ENCODE measurements around the gene MKRN1. TPM values are rescaled to one million over a fixed set of nuclear protein-coding genes. Genes with fewer than 3 reads are reported as not detected.

The MKRN1 gene
- total and polyA plus RNA-seq, 4 donors = 18.7 to 103 (median 29.2) TPM

- no peaks in the 10 kb centered on the region for H3K4me1 ChIP-seq (ENCODE audit: control insufficient read depth in 4 of 4, insufficient read depth in 4 of 4, low read length in 3 of 4)
- no peaks in the 10 kb centered on the region for H3K9me3 ChIP-seq (ENCODE audit: control insufficient read depth in 4 of 4, low read length in 3 of 4)
- 93% methylated on average over 11 of the region's 11 CpGs for WGBS
- TF ChIP-seq YY1 (IDR thresholded peaks at IDR 0.05) (no peak), NR2F2 (IDR thresholded peaks at IDR 0.05) (no peak), HNF4A (conservative IDR thresholded peaks at IDR 0.05) (no peak), ATF3 (IDR thresholded peaks at IDR 0.05) (no peak), GABPA (IDR thresholded peaks at IDR 0.05 in 1 of 2, conservative IDR thresholded peaks at IDR 0.05 in 1 of 2) (no peak), MAX (IDR thresholded peaks at IDR 0.05) (no peak), CTCF (IDR thresholded peaks at IDR 0.05; ENCODE audit: low read depth, low read length, missing input control) (no peak), ZBTB33 (IDR thresholded peaks at IDR 0.05) (no peak), RXRA (IDR thresholded peaks at IDR 0.05) (no peak), RAD21 (IDR thresholded peaks at IDR 0.05) (no peak), REST (IDR thresholded peaks at IDR 0.05) (no peak), TAF1 (conservative IDR thresholded peaks at IDR 0.05) (no peak), FOXA1 (IDR thresholded peaks at IDR 0.05) (no peak), FOXA2 (IDR thresholded peaks at IDR 0.05) (no peak), JUND (IDR thresholded peaks at IDR 0.05) (no peak), HNF4G (IDR thresholded peaks at IDR 0.05) (no peak), SP1 (IDR thresholded peaks at IDR 0.05) (no peak), EGR1 (IDR thresholded peaks at IDR 0.05; ENCODE audit: low read depth in 2 of 2) (no peak)
- H3K27me3 ChIP-seq (ENCODE audit: control insufficient read depth in 4 of 4, insufficient read depth in 4 of 4, low read length in 3 of 4) = no peaks in the 10 kb centered on the region
- no peak for DNase-seq (ENCODE audit: low spot score)
- no peak overlapping the region for H3K27ac ChIP-seq (ENCODE audit: low read depth in 1 of 2, low read length in 2 of 2)
- H3K4me3 ChIP-seq (ENCODE audit: low read depth in 1 of 3, low read length in 3 of 3) = no peak overlapping the region
- no peak overlapping the region for H3K9ac ChIP-seq (ENCODE audit: low read depth in 1 of 2, low read length in 2 of 2)
- H3K36me3 ChIP-seq (ENCODE audit: control insufficient read depth in 4 of 4, insufficient read depth in 3 of 4, low read depth in 1 of 4, low read length in 3 of 4) = peaks cover 0 to 2% (median 0%) of the 10 kb centered on the region in 4 donors
Observed at GRCh38 chr7:140446467-140446866, 32.8 kb downstream of the MKRN1 start.

Data from liver (tissue), 9 donors.